Glomerular endothelial cell (primary cell): ENCODE results near the gene ARHGDIG. TPM values are rescaled to one million over a fixed set of nuclear protein-coding genes. Genes with fewer than 3 reads are reported as not detected.
"Not testable (repeated sequence)": the region's sequence is repeated elsewhere in the genome, so short reads cannot be mapped to it uniquely, and the experiment has no call there.

Source experiments
- DNase-seq: peaks from one replicate; pipeline ENCODE4 v3.0.0-alpha.2; 2011; ENCODE audit warnings: low read depth, low spot score; ENCODE audit errors: extremely low read depth
- total RNA-seq: library from RNA; depleted of rRNA; stranded (reverse); fragments of >200 nt; gene quantifications from 2 replicates; pipeline ENCODE4 v1.2.3, GENCODE V29; 2015

ARHGDIG gene
- total RNA-seq, result 0.64 and 4.0 TPM in 2 replicates

DNA sequence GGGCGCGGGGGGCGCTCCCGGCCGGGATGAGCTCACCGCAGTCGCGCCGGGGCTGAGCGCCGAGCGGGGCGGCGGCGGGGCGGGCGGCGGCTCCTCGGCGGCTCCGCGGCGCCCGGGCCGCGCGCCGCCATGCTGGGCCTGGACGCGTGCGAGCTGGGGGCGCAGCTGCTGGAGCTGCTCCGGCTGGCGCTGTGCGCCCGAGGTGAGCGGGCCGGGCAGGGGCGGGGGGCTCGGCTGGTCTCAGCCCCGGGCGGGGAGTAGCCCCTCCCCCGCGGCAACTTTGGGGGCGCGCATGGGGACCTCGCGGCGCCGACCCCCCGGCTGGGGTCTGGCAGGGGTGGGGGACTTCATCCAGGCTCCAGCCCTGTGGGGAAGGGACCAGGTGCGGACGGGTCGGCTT lies at the start of gene ARHGDIG:
Gene ARHGDIG, plus strand, starts transcription at position 40 of the 400 bp plus-strand sequence. Its CDS starts 90 bp downstream, at position 130.
- no peak for DNase-seq

DNA sequence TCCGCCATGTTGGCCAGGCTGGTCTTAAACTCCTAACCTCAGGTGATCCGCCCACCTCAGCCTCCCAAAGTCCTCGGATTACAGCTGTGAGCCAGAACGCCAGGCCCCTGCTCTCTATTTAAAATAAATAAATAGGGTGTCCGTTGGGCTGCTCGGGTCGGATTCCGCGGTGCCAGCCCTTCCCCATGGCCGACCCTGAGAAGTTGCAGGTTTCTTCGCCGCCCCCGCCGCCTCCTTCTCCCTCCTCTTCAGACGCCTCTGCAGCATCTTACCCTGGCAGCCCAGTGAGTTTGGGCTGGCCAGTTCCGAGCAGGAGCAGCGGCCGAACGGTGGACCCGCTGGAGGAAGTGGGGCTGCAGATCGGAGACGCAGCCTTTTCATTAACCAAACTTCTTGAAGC lies 49.4 kb upstream of the ARHGDIG start:
- no peak for DNase-seq

DNA sequence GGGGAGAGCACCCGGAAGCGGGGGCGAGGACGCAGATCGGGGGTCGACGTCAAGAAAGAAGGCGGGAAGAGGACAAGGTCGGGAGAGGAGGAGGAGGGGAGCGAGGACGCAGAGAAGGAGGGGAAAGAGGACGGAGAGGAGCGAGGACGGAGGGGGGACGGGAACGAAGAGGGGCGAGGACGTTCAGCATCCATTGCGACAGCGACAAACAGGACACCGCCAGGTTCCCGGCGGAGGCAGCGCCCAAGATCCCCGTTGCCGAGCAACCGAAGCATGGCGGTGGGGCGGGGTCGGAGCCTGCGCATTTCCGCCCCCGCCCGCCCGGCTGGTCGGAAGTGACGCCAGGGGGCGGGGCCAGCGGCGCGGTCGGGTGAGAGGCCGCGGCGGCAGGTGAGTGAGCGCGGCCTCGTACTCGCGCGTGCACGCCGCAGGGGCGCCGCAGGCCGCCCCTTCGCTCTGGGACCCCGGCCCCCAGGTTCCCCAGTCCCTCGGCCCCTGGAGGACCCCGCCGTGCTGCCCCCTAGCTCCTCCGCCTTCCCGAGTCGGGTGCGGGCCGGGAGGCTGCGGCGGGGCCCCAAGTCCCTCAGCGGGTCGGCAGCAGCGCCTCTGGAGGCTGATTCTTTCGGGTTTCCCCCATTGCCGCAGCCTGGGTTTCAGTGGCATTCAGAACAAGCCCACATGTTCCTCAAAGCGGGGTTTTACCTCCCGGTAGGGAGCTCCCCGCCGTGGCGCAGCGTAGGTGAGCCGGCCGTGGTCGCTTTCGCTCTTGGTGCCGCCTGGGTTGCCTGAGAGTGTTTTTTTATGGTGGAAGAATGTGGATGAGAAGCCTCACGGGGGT lies 45.7 kb upstream of the ARHGDIG start, which contains the start of gene FAM234A:
Gene FAM234A, plus strand, starts transcription at position 354 of the 838 bp plus-strand sequence. CDS start 19,593 bp downstream, outside the sequence.
- no peak for DNase-seq

DNA sequence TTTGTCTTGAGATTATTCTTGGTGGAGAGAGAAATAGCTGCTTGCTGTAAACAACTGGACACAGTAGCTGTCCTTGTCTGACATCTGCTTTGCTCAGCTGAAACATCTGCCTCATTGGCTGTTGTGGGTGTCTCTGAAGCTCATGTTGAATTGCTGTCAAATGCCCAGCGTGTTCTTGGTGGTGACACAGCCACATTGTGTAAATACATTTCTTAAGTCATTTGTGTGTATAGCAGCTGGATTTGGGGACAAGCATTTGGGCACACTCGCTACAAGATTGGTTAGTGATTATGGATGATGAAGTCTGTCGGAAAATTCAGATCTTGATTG lies 40.5 kb upstream of the ARHGDIG start:
- no peak for DNase-seq

DNA sequence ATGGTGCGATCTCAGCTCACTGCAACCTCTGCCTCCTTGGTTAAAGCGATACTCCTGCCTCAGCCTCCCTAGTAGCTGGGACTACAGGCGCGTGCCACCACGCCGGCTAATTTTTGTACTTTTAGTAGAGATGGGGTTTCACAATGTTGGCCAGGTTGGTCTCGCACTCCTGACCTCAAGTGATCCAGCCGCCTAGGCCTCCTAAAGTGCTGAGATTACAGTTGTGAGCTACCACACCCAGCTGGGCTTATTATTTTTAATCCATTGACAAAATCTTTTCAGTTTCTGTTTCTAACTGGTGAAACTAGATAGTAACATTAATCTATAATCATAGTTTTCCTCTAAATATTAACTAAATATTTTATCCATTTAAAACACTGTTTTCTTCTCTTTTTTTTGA lies 39.8 kb upstream of the ARHGDIG start:
- no peak for DNase-seq

DNA sequence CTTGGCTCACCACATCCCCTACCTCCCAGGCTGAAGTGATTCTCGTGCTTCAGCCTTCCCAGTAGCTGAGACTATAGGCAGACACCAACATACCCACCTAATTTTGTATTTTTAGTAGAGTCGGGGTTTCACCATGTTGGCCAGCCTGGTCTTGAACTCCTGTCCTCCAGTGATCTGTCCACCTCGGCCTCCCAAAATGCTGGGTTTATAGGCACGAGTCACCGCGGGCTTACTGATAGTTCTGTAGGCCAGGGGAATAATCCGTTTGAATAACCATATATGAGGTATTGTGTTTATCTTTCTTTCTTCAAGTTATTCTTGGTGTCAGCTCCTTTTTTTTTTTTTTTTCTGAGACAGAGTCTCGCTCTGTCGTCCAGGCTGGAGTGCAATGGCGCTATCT lies 38.1 kb upstream of the ARHGDIG start:
- DNase-seq, result no peak

DNA sequence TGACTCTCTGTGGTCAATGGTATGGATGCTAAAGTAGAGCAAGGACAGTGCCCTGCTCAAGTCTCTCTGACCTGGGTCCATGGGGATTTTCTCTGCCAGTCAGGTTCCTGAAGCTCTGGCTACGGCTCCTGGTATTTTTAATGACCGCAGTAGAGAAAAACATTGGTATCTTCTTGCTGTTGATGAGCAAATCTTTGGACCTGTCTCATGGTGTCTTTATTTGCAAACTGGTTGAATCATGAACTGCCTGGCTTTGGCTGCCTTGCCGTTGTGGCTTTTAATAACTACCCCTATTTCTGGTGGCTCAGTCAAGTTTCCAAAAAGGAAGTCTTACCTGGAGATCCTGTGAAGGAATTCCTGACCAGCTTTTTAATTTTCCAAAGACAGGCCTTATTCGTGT lies 37.0 kb upstream of the ARHGDIG start:
- no peak for DNase-seq

DNA sequence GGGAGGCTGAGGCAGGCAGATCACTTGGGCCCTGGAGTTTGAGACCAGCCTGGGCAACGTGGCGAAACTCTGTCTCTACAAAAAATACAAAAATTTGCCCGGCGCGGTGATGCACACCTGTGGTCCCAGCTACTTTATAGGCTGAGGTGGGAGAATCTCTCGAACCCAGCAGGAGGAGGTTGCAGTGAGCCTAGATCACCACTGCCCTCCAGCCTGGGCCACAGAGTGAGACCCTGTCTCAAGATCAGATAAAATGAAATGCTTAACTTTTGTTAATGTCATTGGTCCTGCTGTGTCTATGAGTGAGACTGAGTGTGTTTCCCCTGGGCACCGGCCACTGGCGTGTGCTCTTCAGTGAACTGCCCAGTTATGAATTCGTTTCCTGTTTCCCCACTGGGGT lies 35.3 kb upstream of the ARHGDIG start:
- DNase-seq, result no peak

DNA sequence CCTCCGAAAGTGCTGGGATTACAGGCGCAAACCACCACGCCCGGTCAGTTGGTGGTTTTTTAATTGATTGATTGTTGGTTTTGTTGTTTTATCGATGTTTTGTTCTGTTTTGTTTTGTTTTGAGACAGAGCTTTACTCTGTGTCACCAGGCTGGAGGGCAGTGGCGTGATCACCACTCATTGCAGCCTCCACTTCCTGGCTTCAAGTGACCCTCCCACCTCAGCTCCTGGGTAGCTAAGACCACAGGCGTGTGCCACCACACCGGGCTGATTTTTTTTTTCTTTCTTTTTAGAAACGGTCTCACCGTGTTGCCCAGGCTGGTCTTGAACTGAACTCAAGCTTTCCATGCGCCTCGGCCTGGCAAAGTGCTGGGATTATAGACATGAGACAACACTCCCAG lies 33.4 kb upstream of the ARHGDIG start:
- no peak for DNase-seq

DNA sequence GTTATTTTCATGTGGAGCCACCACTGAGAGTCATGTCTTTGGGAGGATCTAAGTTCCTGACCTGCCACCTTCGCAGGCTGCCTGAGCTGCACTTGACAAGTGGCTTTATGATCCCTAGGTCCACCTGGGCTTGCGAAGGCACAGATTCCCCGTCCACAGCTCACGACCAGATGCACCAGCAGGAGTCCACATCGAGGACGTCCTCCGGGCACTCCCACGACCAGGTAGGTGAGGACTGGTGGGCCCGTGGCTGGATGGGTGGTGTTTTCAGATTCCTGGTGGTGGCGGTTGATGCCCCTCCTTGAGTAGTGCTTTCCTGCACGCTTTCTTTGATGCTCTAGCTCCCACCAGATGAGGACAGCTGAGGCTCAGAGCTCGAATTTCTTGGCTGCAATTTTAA lies 31.0 kb upstream of the ARHGDIG start:
- DNase-seq, result no peak

DNA sequence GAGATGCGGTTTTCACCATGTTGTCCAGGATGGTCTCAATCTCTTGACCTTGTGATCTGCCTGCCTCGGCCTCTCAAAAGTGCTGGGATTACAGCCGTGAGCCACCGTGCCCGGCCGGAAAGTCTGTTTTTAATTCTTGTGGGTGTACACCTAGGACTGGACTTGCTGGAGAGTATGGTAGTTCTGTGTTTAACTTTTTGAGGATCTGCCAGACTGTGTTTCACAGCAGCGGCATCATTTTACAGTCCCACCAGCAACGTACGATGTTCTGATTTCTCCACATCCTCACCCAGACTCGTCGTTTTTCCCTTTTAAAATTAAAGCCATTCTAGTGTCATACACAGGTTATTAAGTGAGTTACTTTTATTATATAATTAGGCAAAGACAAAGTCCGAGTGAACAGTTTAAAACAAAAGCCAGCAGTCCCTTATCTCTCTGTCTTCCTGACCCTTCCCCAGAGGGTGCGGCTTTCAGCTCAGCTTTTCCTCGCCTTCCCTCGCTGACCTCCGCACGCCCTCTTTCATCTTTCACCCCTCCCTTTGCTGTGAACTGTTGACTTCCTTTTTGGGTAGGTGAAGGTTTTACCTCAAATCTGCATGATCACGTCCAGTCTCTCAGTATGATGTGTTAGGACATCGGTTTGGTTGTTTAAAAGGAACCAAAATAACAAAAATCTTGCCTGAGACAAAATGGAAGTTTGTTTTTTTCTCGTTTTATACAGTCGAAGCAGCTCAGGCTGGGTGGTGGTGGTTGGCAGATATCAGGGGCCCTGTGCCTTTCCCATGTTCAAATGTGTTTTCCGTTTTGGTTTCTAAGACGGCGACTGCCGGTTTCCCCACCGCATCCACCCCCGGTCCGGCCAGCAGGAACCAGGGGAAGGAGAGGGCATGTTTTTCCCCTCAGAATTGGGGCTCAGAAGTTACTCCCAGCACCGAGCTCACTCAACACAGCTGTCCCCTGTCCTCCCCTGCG lies 27.7 kb upstream of the ARHGDIG start:
- no peak for DNase-seq

DNA sequence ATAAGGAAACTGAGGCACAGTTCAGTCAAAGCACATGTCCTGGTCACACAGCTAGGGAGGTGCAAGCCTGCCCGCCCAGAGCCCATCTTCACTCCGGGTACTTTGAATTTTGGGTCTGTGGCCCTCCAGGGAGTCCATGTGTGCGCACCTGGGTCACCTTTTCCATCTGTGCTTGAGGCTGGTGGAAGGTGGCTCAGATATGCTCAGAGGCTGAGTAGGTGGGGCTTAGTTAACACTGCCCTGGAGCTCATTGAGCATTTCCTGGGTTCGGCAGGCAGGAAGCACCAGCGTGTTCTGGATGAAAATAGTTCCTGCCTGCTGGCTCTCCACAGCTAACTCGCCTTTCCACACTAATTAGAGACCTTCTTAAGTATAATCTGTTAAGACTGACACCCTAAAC lies 26.6 kb upstream of the ARHGDIG start:
- no peak for DNase-seq

DNA sequence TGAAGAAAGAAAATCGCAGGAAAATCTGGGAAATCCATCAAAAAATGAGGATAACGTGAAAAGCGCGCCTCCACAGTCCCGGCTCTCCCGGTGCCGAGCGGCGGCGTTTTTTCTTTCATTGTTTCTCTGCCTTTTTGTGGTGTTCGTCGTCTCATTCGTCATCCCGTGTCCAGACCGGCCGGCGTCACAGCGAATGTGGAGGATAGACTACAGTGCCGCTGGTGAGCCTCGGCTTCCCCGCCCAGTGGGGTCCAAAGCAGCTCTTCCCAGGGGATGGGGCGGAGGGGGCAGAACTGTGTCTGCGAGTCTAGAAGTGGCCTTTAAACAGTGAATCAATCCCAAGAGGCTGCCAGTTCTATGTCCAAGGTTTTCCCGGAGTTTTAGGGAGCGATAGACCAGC lies 25.9 kb upstream of the ARHGDIG start:
- DNase-seq, result no peak

DNA sequence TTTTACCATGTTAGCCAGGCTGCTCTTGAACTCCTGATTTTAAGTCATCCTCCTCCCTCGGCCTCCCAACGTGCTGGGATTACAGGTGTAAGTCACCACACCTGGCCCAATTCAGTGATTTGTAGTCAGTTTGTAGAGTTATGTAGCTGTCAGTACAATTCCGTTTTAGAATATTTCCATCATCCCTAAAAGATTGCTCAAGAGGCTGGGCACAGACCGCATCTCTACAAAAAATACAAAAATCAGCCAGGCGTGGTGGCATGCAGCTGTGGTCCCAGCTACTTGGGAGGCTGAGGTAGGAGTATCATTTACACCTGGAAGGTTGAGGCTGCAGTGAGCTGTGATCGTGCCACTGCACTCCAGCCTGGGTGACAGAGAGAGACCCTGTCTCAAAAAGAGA lies 25.2 kb upstream of the ARHGDIG start:
- no peak for DNase-seq

DNA sequence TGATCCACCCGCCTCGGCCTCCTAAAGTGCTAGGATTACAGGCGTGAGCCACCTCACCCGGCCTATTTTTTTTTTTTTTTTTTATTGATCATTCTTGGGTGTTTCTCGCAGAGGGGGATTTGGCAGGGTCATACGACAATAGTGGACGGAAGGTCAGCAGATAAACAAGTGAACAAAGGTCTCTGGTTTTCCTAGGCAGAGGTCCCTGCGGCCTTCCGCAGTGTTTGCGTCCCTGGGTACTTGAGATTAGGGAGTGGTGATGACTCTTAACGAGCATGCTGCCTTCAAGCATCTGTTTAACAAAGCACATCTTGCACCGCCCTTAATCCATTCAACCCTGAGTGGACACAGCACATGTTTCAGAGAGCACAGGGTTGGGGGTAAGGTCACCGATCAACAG lies 22.3 kb upstream of the ARHGDIG start:
- DNase-seq, result not testable (repeated sequence)

DNA sequence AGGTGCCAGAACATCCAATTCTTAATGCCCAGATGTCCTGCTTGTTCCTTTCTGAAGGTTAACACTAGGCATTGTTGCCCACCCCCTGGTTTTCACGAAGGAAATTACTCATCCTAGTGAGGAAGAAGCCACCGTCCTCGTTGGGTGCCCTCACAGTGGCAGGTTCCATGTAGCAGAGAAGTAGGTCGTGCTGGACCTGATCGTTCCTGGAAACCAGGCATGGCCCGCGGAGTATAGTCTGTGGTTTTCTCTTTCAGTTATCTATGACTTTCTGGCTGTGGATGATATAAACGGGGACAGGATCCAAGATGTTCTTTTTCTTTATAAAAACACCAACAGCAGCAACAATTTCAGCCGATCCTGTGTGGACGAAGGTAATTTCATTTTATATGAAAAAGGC lies 21.2 kb upstream of the ARHGDIG start:
- no peak for DNase-seq

DNA sequence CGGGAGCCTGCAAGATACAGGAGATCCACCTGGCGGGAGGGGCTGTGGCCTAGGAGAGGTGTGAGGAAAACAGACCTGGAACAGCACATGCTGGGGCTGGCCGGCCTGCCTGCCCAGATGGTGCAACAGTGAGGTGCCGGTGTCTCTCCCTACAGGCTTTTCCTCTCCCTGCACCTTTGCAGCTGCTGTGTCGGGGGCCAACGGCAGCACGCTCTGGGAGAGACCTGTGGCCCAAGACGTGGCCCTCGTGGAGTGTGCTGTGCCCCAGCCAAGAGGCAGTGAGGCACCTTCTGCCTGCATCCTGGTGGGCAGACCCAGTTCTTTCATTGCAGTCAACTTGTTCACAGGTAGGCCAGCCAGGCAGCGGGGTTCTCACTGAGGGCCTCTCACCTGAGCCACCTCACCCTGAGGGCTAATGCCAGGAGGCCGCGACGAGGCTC lies 20.6 kb upstream of the ARHGDIG start:
- no peak for DNase-seq

DNA sequence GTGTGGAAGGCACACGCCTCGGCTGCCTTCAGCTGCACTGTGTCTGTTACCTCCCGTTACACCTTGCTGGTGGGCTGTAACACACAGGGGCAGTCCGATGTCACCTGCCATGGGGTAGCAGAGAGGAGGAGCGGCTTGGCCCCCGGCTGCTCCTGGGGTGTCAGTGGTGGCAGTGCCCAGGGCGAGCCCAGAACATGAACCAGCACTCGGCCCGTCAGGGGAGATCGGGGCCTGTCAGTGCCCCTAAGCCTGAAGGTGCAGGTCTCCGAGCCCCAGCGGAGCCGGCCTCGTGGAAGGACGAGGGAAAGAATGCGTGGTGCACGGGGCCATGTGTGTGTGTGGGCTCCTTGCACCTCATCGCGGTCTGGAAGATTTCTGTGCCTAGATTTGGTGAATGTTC lies 20.1 kb upstream of the ARHGDIG start:
- DNase-seq, result no peak

DNA sequence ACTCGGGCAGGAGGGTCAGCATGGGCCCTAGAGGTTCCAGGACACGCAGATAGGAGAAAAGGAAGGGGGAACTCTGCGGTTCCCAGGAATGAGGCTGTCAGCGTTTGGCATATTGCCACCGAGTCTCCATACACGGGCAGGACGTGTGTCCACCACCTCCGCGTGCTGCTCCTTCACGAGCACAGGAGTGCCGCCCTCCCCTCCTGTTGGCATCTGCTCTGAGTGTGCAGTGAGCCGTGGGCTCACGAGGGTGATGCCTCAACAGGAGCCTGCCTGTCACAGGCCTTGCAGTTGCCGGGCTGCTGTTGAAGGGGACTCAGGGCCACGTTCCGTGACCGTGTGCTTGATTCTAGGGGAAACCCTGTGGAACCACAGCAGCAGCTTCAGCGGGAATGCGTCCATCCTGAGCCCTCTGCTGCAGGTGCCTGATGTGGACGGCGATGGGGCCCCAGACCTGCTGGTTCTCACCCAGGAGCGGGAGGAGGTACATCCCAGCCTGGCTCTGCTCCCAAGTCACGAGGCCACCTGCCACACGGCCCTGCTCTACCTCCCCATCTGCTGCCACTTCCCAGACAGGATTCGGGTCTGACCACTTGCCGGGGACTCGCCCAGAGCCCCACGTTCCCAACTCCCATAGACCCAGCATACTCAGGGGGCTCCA lies 19.2 kb upstream of the ARHGDIG start:
- no peak for DNase-seq

DNA sequence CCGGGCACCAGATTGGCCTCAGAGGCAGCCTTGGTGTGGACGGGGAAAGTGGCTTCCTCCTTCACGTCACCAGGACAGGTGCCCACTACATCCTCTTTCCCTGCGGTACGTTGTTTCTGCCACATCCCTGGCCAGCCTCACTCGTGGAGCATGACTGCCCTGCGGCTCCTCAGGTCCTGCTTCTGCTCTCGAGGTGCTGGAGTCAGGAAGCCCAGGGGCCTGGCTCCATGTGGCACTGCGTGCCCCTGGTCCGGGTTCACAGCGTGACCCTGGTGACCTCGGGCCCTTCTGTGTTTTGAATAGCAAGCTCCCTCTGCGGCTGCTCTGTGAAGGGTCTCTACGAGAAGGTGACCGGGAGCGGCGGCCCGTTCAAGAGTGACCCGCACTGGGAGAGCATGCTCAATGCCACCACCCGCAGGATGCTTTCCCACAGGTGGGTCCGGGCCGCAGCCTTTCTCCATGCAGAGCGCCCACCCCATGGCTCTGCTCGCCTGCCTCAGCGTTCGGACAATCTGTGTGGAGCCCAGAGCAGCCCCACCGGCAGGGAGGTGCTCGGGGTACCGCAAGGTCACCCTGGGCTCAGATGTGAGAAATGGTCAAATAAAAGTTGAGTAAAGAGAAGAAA lies 18.2 kb upstream of the ARHGDIG start:
- DNase-seq, result no peak
